GM21529 (cell line): ENCODE data around the gene AGER.
"Not testable (repeated sequence)": the region's sequence is repeated elsewhere in the genome, so short reads cannot be mapped to it uniquely, and the experiment has no call there.

Source experiments
- ATAC-seq: cut with Tn5 transposase; IDR thresholded peaks from one replicate; pipeline ENCODE4 v1.9.1; 2021; ENCODE audit not compliant: unreplicated experiment

Gene AGER

GRCh38 chr6:32184084-32184640 is at the start of gene AGER:
AGER (minus strand) TSS chr6:32184253; CDS start chr6:32184222, 31 bp downstream.
- ATAC-seq = no peak

- ATAC-seq = no peak
Measured at GRCh38 chr6:32226434-32226833, 42.4 kb upstream of the AGER start.

- no peak for ATAC-seq
Measured at GRCh38 chr6:32224696-32225095, 40.6 kb upstream of the AGER start.

- ATAC-seq = no peak
Measured at GRCh38 chr6:32223258-32224235, 39.5 kb upstream of the AGER start, which contains the start of gene NOTCH4. NOTCH4 (minus strand) TSS chr6:32224067; CDS start chr6:32223928, 139 bp downstream.

- no peak for ATAC-seq
Measured at GRCh38 chr6:32222333-32223230, 38.5 kb upstream of the AGER start.

GRCh38 chr6:32220021-32220420 is 36.0 kb upstream of the AGER start:
- ATAC-seq = no peak

GRCh38 chr6:32218167-32218566 is 34.1 kb upstream of the AGER start:
- no peak for ATAC-seq

- no peak for ATAC-seq
Measured at GRCh38 chr6:32216998-32217397, 32.9 kb upstream of the AGER start.

GRCh38 chr6:32216285-32216684 is 32.2 kb upstream of the AGER start:
- ATAC-seq = no peak

- no peak for ATAC-seq
Measured at GRCh38 chr6:32215617-32216016, 31.6 kb upstream of the AGER start.

- ATAC-seq = no peak
Measured at GRCh38 chr6:32214126-32214525, 30.1 kb upstream of the AGER start.

- no peak for ATAC-seq
Measured at GRCh38 chr6:32213649-32214048, 29.6 kb upstream of the AGER start.

- no peak for ATAC-seq
Measured at GRCh38 chr6:32212076-32212760, 28.2 kb upstream of the AGER start.

GRCh38 chr6:32211432-32211831 is 27.4 kb upstream of the AGER start:
- ATAC-seq = not testable (repeated sequence)

GRCh38 chr6:32210191-32210601 is 26.1 kb upstream of the AGER start:
- ATAC-seq = no peak

GRCh38 chr6:32208996-32209395 is 24.9 kb upstream of the AGER start:
- ATAC-seq = no peak

GRCh38 chr6:32204268-32204715 is 20.2 kb upstream of the AGER start:
- ATAC-seq = no peak

- no peak for ATAC-seq
Measured at GRCh38 chr6:32203426-32204267, 19.6 kb upstream of the AGER start.

- no peak for ATAC-seq
Measured at GRCh38 chr6:32202186-32202585, 18.1 kb upstream of the AGER start.
